Liver (tissue), 9 donors: Measurements from ENCODE around the gene TACR2. TPM values are rescaled to one million over a fixed set of nuclear protein-coding genes. Genes with fewer than 3 reads are reported as not detected.

Source experiments
- DNase-seq: peaks from one replicate; pipeline ENCODE4 v3.0.0-alpha.2; 2017; ENCODE audit warnings: low spot score
- H3K27ac ChIP-seq, 2 donors: one replicate each; pipeline ENCODE4 v1.7.0; 2013; ENCODE audit warnings: inconsistent platforms in 2 of 2, low read length in 2 of 2, control low read depth in 1 of 2, low read depth in 1 of 2, mild to moderate bottlenecking in 1 of 2
- H3K27me3 ChIP-seq, 4 donors: one replicate each; pipeline versions ENCODE4 v1.6.1 to v1.7.0; 2013; ENCODE audit warnings: low read length in 3 of 4, inconsistent platforms in 1 of 4, mild to moderate bottlenecking in 1 of 4, moderate library complexity in 1 of 4; ENCODE audit not compliant: control insufficient read depth in 4 of 4, insufficient read depth in 4 of 4
- H3K36me3 ChIP-seq, 4 donors: one replicate each; pipeline versions ENCODE4 v1.6.1 to v1.7.0; 2013; ENCODE audit warnings: low read length in 3 of 4, mild to moderate bottlenecking in 3 of 4, low read depth in 1 of 4, moderate library complexity in 1 of 4; ENCODE audit not compliant: control insufficient read depth in 4 of 4, insufficient read depth in 3 of 4
- H3K4me1 ChIP-seq, 4 donors: one replicate each; pipeline versions ENCODE4 v1.6.1 to v1.7.0; 2013; ENCODE audit warnings: low read length in 3 of 4, mild to moderate bottlenecking in 3 of 4, moderate library complexity in 1 of 4; ENCODE audit not compliant: control insufficient read depth in 4 of 4, insufficient read depth in 4 of 4
- H3K4me3 ChIP-seq, 3 donors: one replicate each; pipeline versions ENCODE4 v1.6.1 to v1.7.0; 2013; ENCODE audit warnings: low read length in 3 of 3, control low read depth in 1 of 3, low read depth in 1 of 3, mild to moderate bottlenecking in 1 of 3
- H3K9ac ChIP-seq, 2 donors: one replicate each; pipeline ENCODE4 v1.7.0; 2013; ENCODE audit warnings: low read length in 2 of 2, mild to moderate bottlenecking in 2 of 2, moderate library complexity in 2 of 2, control low read depth in 1 of 2, low read depth in 1 of 2
- H3K9me3 ChIP-seq, 4 donors: one replicate each; pipeline versions ENCODE4 v1.6.1 to v1.7.0; 2013; ENCODE audit warnings: low read length in 3 of 4; ENCODE audit not compliant: control insufficient read depth in 4 of 4
- EGR1 ChIP-seq, 2 donors: IDR thresholded peaks; 2 replicates each; pipeline ENCODE4 v1.6.1; 2016 to 2018; ENCODE audit warnings: antibody characterized with exemption in 2 of 2, low read depth in 2 of 2
- FOXA1 ChIP-seq: IDR thresholded peaks from 2 replicates; pipeline ENCODE4 v1.6.1; 2016; ENCODE audit warnings: antibody characterized with exemption
- FOXA2 ChIP-seq: IDR thresholded peaks from 2 replicates; pipeline ENCODE4 v1.6.1; 2016; ENCODE audit warnings: antibody characterized with exemption
- GABPA ChIP-seq, 2 donors: IDR thresholded peaks in 1 of 2; conservative IDR thresholded peaks in 1 of 2; 2 replicates each; pipeline ENCODE4 v1.6.1; 2016; ENCODE audit warnings: antibody characterized with exemption in 2 of 2, mild to moderate bottlenecking in 1 of 2, moderate library complexity in 1 of 2
- HNF4A ChIP-seq, 2 donors: conservative IDR thresholded peaks; 2 replicates each; pipeline ENCODE4 v1.6.1; 2016; ENCODE audit warnings: antibody characterized with exemption in 2 of 2, mild to moderate bottlenecking in 2 of 2
- HNF4G ChIP-seq: IDR thresholded peaks from 2 replicates; pipeline ENCODE4 v1.6.1; 2016; ENCODE audit warnings: antibody characterized with exemption
- JUND ChIP-seq, 2 donors: IDR thresholded peaks; 2 replicates each; pipeline ENCODE4 v1.6.1; 2016; ENCODE audit warnings: antibody characterized with exemption in 2 of 2
- NR2F2 ChIP-seq: IDR thresholded peaks from 2 replicates; pipeline ENCODE4 v1.6.1; 2016; ENCODE audit warnings: antibody characterized with exemption
- RAD21 ChIP-seq, 2 donors: IDR thresholded peaks; 2 replicates each; pipeline ENCODE4 v1.6.1; 2016; ENCODE audit warnings: antibody characterized with exemption in 2 of 2, mild to moderate bottlenecking in 2 of 2
- RXRA ChIP-seq, 2 donors: IDR thresholded peaks; 2 replicates each; pipeline ENCODE4 v1.6.1; 2017 to 2018; ENCODE audit warnings: antibody characterized with exemption in 2 of 2, mild to moderate bottlenecking in 1 of 2
- SP1 ChIP-seq: IDR thresholded peaks from 2 replicates; pipeline ENCODE4 v1.6.1; 2018; ENCODE audit warnings: antibody characterized with exemption, mild to moderate bottlenecking
- TAF1 ChIP-seq: conservative IDR thresholded peaks from 2 replicates; pipeline ENCODE4 v1.6.1; 2016; ENCODE audit warnings: antibody characterized with exemption, mild to moderate bottlenecking
- YY1 ChIP-seq: IDR thresholded peaks from 2 replicates; pipeline ENCODE4 v1.6.1; 2016; ENCODE audit warnings: antibody characterized with exemption, mild to moderate bottlenecking
- ZBTB33 ChIP-seq: IDR thresholded peaks from 2 replicates; pipeline ENCODE4 v1.6.1; 2016; ENCODE audit warnings: antibody characterized with exemption
- WGBS: extraction: QIAGEN DNeasy Blood & Tissue Kit; methylation state at CpG from one replicate; pipeline ENCODE4 v1.1.7; 2013; 5-methylcytosine and 5-hydroxymethylcytosine counted together
- polyA plus RNA-seq, 2 donors: library from polyadenylated mRNA; stranded (reverse) in 1 of 2; unstranded in 1 of 2; fragments of 200-250 nt in 1 of 2; fragments of >200 nt in 1 of 2; fragmentation: Nextera tagmentation in 1 of 2; extraction: Ambion mirVana in 1 of 2; gene quantifications; one replicate each; pipeline versions ENCODE4 v1.2.1 to v1.2.3, GENCODE V29; 2013 to 2015
- total RNA-seq, 2 donors: library from RNA; depleted of rRNA; stranded (reverse); fragments of >200 nt; gene quantifications; one replicate each; pipeline ENCODE4 v1.2.3, GENCODE V29; 2014
- TF ChIP-seq, protein P1 (sequence below): IDR thresholded peaks from 2 replicates; pipeline ENCODE4 v1.6.1; 2016; ENCODE audit warnings: antibody characterized with exemption
- TF ChIP-seq, protein P2 (sequence below): fragments of 150-350 bp; IDR thresholded peaks from 2 replicates; pipeline ENCODE4 v1.5.1; 2017; ENCODE audit warnings: improper control_type of control experiment, low read depth, low read length; ENCODE audit not compliant: missing input control
- TF ChIP-seq, protein P3 (sequence below): IDR thresholded peaks from 2 replicates; pipeline ENCODE4 v1.6.1; 2016; ENCODE audit warnings: antibody characterized with exemption
- TF ChIP-seq, protein P4 (sequence below): IDR thresholded peaks from 2 replicates; pipeline ENCODE4 v1.6.1; 2016; ENCODE audit warnings: antibody characterized with exemption, mild to moderate bottlenecking
- donor health status: healthy.
- donor health status: healthy.
- donor health status: healthy.
- donor health status: healthy.
- donor health status: healthy.

Gene TACR2
- total and polyA plus RNA-seq, 4 donors: 0.08 to 0.18 (median 0.12) TPM; not detected in 1

DNA sequence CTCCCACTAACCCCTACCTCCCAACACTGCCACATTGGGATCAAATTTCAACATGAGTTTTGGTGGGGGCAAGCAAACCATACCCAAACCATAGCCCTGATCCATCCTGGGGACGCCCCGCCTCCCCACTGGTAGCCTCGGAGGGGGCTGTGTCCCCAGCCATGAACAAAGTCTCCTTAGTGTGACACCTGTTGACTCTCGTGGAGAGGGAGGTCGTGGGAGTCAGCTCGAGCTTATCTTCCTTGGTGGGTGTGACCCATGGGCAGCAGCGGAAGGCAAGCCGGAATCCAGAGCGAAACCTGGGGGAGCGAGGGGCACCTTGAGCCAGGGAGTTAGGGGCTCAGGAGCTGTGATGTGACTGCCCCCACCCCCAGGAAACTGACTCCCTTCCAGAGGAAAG, 11.9 kb downstream of the TACR2 start:
- DNase-seq: no peak
- Histone ChIP-seq H3K9ac (no peak overlapping the region), H3K27ac (no peak overlapping the region), H3K4me3 (no peak overlapping the region), H3K4me1 (peaks cover 0 to 4% (median 2%) of the 10 kb centered on the region in 4 donors), H3K36me3 (peaks cover 0 to 4% (median 0%) of the 10 kb centered on the region in 4 donors), H3K9me3 (no peaks in the 10 kb centered on the region), H3K27me3 (no peaks in the 10 kb centered on the region)
- WGBS: 86% methylated on average over 10 of the region's 10 CpGs
- no peak for TF ChIP-seq ZBTB33
- no peak for TF ChIP-seq EGR1 (IDR thresholded peaks at IDR 0.05; ENCODE audit: low read depth in 2 of 2)
- TF ChIP-seq FOXA1: no peak
- TF ChIP-seq, protein P1, sequence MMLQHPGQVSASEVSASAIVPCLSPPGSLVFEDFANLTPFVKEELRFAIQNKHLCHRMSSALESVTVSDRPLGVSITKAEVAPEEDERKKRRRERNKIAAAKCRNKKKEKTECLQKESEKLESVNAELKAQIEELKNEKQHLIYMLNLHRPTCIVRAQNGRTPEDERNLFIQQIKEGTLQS: no peak
- no peak for TF ChIP-seq SP1
- TF ChIP-seq, protein P2, sequence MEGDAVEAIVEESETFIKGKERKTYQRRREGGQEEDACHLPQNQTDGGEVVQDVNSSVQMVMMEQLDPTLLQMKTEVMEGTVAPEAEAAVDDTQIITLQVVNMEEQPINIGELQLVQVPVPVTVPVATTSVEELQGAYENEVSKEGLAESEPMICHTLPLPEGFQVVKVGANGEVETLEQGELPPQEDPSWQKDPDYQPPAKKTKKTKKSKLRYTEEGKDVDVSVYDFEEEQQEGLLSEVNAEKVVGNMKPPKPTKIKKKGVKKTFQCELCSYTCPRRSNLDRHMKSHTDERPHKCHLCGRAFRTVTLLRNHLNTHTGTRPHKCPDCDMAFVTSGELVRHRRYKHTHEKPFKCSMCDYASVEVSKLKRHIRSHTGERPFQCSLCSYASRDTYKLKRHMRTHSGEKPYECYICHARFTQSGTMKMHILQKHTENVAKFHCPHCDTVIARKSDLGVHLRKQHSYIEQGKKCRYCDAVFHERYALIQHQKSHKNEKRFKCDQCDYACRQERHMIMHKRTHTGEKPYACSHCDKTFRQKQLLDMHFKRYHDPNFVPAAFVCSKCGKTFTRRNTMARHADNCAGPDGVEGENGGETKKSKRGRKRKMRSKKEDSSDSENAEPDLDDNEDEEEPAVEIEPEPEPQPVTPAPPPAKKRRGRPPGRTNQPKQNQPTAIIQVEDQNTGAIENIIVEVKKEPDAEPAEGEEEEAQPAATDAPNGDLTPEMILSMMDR: no peak
- TF ChIP-seq RAD21 (IDR thresholded peaks at IDR 0.05): no peak
- TF ChIP-seq RXRA (IDR thresholded peaks at IDR 0.05): no peak
- TF ChIP-seq JUND (IDR thresholded peaks at IDR 0.05): no peak
- TF ChIP-seq, protein P3, sequence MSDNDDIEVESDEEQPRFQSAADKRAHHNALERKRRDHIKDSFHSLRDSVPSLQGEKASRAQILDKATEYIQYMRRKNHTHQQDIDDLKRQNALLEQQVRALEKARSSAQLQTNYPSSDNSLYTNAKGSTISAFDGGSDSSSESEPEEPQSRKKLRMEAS: no peak
- TF ChIP-seq GABPA (IDR thresholded peaks at IDR 0.05 in 1 of 2, conservative IDR thresholded peaks at IDR 0.05 in 1 of 2): no peak
- TF ChIP-seq HNF4A (conservative IDR thresholded peaks at IDR 0.05): no peak
- TF ChIP-seq FOXA2: no peak
- no peak for TF ChIP-seq TAF1
- no peak for TF ChIP-seq YY1
- TF ChIP-seq, protein P4, sequence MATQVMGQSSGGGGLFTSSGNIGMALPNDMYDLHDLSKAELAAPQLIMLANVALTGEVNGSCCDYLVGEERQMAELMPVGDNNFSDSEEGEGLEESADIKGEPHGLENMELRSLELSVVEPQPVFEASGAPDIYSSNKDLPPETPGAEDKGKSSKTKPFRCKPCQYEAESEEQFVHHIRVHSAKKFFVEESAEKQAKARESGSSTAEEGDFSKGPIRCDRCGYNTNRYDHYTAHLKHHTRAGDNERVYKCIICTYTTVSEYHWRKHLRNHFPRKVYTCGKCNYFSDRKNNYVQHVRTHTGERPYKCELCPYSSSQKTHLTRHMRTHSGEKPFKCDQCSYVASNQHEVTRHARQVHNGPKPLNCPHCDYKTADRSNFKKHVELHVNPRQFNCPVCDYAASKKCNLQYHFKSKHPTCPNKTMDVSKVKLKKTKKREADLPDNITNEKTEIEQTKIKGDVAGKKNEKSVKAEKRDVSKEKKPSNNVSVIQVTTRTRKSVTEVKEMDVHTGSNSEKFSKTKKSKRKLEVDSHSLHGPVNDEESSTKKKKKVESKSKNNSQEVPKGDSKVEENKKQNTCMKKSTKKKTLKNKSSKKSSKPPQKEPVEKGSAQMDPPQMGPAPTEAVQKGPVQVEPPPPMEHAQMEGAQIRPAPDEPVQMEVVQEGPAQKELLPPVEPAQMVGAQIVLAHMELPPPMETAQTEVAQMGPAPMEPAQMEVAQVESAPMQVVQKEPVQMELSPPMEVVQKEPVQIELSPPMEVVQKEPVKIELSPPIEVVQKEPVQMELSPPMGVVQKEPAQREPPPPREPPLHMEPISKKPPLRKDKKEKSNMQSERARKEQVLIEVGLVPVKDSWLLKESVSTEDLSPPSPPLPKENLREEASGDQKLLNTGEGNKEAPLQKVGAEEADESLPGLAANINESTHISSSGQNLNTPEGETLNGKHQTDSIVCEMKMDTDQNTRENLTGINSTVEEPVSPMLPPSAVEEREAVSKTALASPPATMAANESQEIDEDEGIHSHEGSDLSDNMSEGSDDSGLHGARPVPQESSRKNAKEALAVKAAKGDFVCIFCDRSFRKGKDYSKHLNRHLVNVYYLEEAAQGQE: no peak
- no peak for TF ChIP-seq HNF4G
- no peak for TF ChIP-seq NR2F2
